K562 (cell line): Measurements from ENCODE around the gene SIM1. TPM values are rescaled to one million over a fixed set of nuclear protein-coding genes. Genes with fewer than 3 reads are reported as not detected.

Source experiments
- ATAC-seq: fragments of 200-7000 bp; cut with Tn5 transposase; 3 replicates; pipeline ENCODE4 v1.9.1; 2020; ENCODE audit warnings: moderate library complexity
- BruUV-seq: library from RNA; stranded (reverse); fragments of 400-500 nt; replicated peaks from 2 replicates; lab custom pipeline; 2021; lab: Mats Ljungman, UMichigan
- CTCF ChIA-PET: fragments of 300-600 bp; formaldehyde crosslinking; extraction: SDS; loops from one replicate; lab custom pipeline; 2021; ENCODE audit warnings: low intra/inter-chr PET ratio; lab: Yijun Ruan, JAX
- POLR2A ChIA-PET: fragments of 300-600, 350-650 bp; sonication (Branson Sonifier 250); formaldehyde crosslinking; extraction: SDS; loops from one replicate; lab custom pipeline; 2021; ENCODE audit warnings: antibody characterized with exemption, inconsistent platforms; lab: Yijun Ruan, JAX
- DNase-seq, 4 experiments: peaks; one replicate each; pipeline versions ENCODE4 v3.0.0 to v3.0.0-alpha.2; 2011 to 2018; ENCODE audit warnings: low spot score in 3 of 4, mixed read lengths in 3 of 4; ENCODE audit errors: extremely low read depth in 1 of 4
- FAIRE-seq: peaks from 2 replicates; lab custom pipeline; 2011; peaks lifted over from hg19 to GRCh38; lab: Jason Lieb, UNC
- H2AFZ ChIP-seq: 2 replicates; pipeline ENCODE4 v1.6.0; 2011; ENCODE audit warnings: low read depth, low read length, control low read depth, inconsistent platforms
- H3K27ac ChIP-seq: fragments of 200-600 bp; 3 replicates; pipeline ENCODE4 v1.8.0; 2011; ENCODE audit warnings: low read depth, mild to moderate bottlenecking, control low read depth, inconsistent platforms, low read length, moderate library complexity, mixed read lengths; ENCODE audit errors: extremely low read depth
- H3K27me3 ChIP-seq, 2 experiments: fragments of 300-600 bp in 1 of 2; 2 replicates in 1 of 2; 3 replicates in 1 of 2; pipeline versions ENCODE4 v1.6.0 to v1.8.0; 2011; ENCODE audit warnings: inconsistent platforms in 2 of 2, low read length in 2 of 2, mild to moderate bottlenecking in 1 of 2, mixed read lengths in 1 of 2, moderate library complexity in 1 of 2; ENCODE audit not compliant: control insufficient read depth in 2 of 2, insufficient read depth in 2 of 2
- H3K36me3 ChIP-seq: fragments of 300-600 bp; 3 replicates; pipeline ENCODE4 v1.8.0; 2011; ENCODE audit warnings: mild to moderate bottlenecking, low read length, inconsistent platforms; ENCODE audit not compliant: control insufficient read depth, insufficient read depth
- H3K4me1 ChIP-seq, 2 experiments: fragments of 200-600 bp in 1 of 2; replicated peaks in 1 of 2; 2 replicates in 1 of 2; 3 replicates in 1 of 2; pipeline versions ENCODE4 v1.5.1 to v1.8.0; 2011; ENCODE audit warnings: inconsistent platforms in 2 of 2, low read length in 2 of 2, mild to moderate bottlenecking in 1 of 2, mixed read lengths in 1 of 2, moderate library complexity in 1 of 2; ENCODE audit not compliant: control insufficient read depth in 2 of 2, insufficient read depth in 2 of 2
- H3K4me2 ChIP-seq: 2 replicates; pipeline ENCODE4 v1.6.1; 2011; ENCODE audit warnings: low read length, control low read depth, inconsistent platforms, mixed read lengths; ENCODE audit not compliant: insufficient read depth
- H3K4me3 ChIP-seq: fragments of 200-600 bp; sonication (generic), shearing (Covaris generic); 2 replicates; pipeline ENCODE4 v1.5.1; 2016; ENCODE audit warnings: control low read depth, inconsistent platforms
- H3K79me2 ChIP-seq: fragments of 200-600 bp; 3 replicates; pipeline ENCODE4 v1.8.0; 2011; ENCODE audit warnings: low read length, inconsistent platforms; ENCODE audit not compliant: control insufficient read depth, insufficient read depth
- H3K9ac ChIP-seq, 2 experiments: 2 replicates each; pipeline versions ENCODE4 v1.6.0 to v1.6.1; 2011; ENCODE audit warnings: low read depth in 2 of 2, low read length in 2 of 2, control low read depth in 1 of 2, inconsistent platforms in 1 of 2, mild to moderate bottlenecking in 1 of 2, mixed read lengths in 1 of 2; ENCODE audit not compliant: insufficient read depth in 1 of 2
- H3K9me1 ChIP-seq: one replicate; pipeline ENCODE4 v1.6.0; 2011; ENCODE audit warnings: inconsistent platforms, mild to moderate bottlenecking, low read length, moderate library complexity; ENCODE audit not compliant: control insufficient read depth, insufficient read depth
- H3K9me3 ChIP-seq: replicated peaks from 2 replicates; pipeline ENCODE4 v1.5.1; 2011; ENCODE audit warnings: low read depth, low read length, inconsistent platforms; ENCODE audit not compliant: control insufficient read depth, insufficient read depth
- H4K20me1 ChIP-seq: replicated peaks from 2 replicates; pipeline ENCODE4 v1.6.1; 2011; ENCODE audit warnings: low read length, inconsistent platforms, mixed read lengths; ENCODE audit not compliant: control insufficient read depth, insufficient read depth
- RBM34 ChIP-seq: fragments of 200-400 bp; formaldehyde crosslinking; IDR thresholded peaks from 2 replicates; pipeline ENCODE4 v1.6.1; 2018; ENCODE audit warnings: low read length, borderline replicate concordance; ENCODE audit not compliant: insufficient read depth
- STAT6 ChIP-seq: sonication (generic); formaldehyde crosslinking; IDR thresholded peaks from 2 replicates; pipeline ENCODE4 v1.8.1; 2023; ENCODE audit warnings: mild to moderate bottlenecking, missing genetic modification reagents
- ZNF121 ChIP-seq: sonication (generic); formaldehyde crosslinking; conservative IDR thresholded peaks from 2 replicates; pipeline ENCODE4 v1.8.0; 2022; ENCODE audit warnings: missing genetic modification reagents
- WGBS: fragments of 100-300 bp; shearing (Covaris generic); methylation state at CpG from one replicate; pipeline ENCODE4 v1.1.6; 2016; ENCODE audit warnings: low coverage, mixed read lengths; ENCODE audit not compliant: insufficient coverage; ENCODE audit errors: missing lambda C conversion rate; 5-methylcytosine and 5-hydroxymethylcytosine counted together
- in situ Hi-C: fragments of 300-500 bp; cut with MboI; formaldehyde crosslinking; loops from 4 replicates; pipeline ENCODE4 v1.15.0; 2018; ENCODE audit warnings: inconsistent platforms, mixed read lengths
- intact Hi-C: fragments of 100-400 bp; cut with micrococcal nuclease; formaldehyde crosslinking; loops from 2 replicates; pipeline ENCODE4 v1.14.2; 2022
- polyA plus RNA-seq, 8 experiments: library from polyadenylated mRNA; depleted of rRNA in 4 of 8; stranded (reverse) in 5 of 8; unstranded in 3 of 8; fragments of >200 nt; fragmentation: Nextera tagmentation in 2 of 8; fragmentation: Illumina TruSeq in 1 of 8; extraction: Ambion mirVana in 2 of 8; extraction: Trizol in 1 of 8; gene quantifications; 2 replicates each; pipeline versions ENCODE4 v1.2.1 to v1.2.3, GENCODE V29; 2011 to 2014; ENCODE audit warnings: inconsistent platforms in 1 of 8, missing spikeins in 1 of 8
- total RNA-seq, 7 experiments: library from RNA; depleted of rRNA in 6 of 7; stranded (reverse); fragments of >200 nt in 6 of 7; fragmentation: Illumina TruSeq in 2 of 7; extraction: Trizol in 2 of 7; gene quantifications; 2 replicates each; pipeline versions ENCODE4 v1.2.1 to v1.2.3, GENCODE V29; 2011 to 2021; ENCODE audit warnings: low replicate concordance in 1 of 7

Gene SIM1
- total and polyA plus RNA-seq, 9 of the 15 experiments (the other 6 are each of a cell fraction or from before 2014, with no cell fraction given): not detected

- CTCF ChIA-PET: no interaction called here
- no peaks in the 10 kb centered on the region for H3K79me2 ChIP-seq
- no peak overlapping the region for H3K4me2 ChIP-seq
- in situ Hi-C loops: no loop called here
- TF ChIP-seq STAT6 (CRISPR knock-in tag) (no peak), ZNF121 (CRISPR knock-in tag) (no peak), RBM34 (no peak)
- H3K4me3 ChIP-seq: no peak overlapping the region
- intact Hi-C loops: no loop called here
- 0 out of 5 replicates have a peak, but pooled peaks cover 0 to 2% of the 10 kb centered on the region in 2 experiments for H3K27me3 ChIP-seq
- H3K27ac ChIP-seq: no peak overlapping the region
- BruUV-seq: no TSS peak
- no peaks in the 10 kb centered on the region for H4K20me1 ChIP-seq
- H2AFZ ChIP-seq: no peak overlapping the region
- H3K9me1 ChIP-seq: no peaks in the 10 kb centered on the region
- no peaks in the 10 kb centered on the region for H3K4me1 ChIP-seq
- FAIRE-seq (no peak), ATAC-seq (no peak), DNase-seq (no peak)
- H3K9ac ChIP-seq: no peak overlapping the region
- POLR2A ChIA-PET: no interaction called here
- H3K9me3 ChIP-seq: no peaks in the 10 kb centered on the region
- H3K36me3 ChIP-seq: no peaks in the 10 kb centered on the region
- 0% methylated on average over 3 of the region's 3 CpGs for WGBS
These were observed 60.7 kb downstream of the SIM1 start for GRCh38 chr6:100404051-100404450.
